ENCODE measurements around the gene ZFAND6.

DNA sequence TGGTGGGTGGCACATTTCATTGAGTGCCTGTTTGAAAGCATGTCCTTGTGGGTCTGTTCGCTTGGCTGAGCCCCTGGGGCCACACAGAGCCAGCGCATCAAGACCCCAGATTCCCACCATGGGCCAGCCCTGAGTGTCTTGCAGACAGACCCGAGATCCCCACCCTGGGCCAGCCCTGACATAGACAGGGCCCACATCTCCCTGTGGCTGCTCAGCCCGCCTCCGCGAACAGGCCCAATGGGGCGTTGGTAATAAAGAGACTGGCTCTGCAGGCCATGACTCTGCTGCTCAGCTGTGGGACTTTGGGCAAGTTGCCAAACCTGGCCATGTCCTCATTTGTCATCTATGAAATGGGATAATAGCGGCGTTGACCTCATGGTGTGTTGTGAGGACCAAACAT is 116.0 kb downstream of the ZFAND6 start:
- TF ChIP-seq, protein P1, sequence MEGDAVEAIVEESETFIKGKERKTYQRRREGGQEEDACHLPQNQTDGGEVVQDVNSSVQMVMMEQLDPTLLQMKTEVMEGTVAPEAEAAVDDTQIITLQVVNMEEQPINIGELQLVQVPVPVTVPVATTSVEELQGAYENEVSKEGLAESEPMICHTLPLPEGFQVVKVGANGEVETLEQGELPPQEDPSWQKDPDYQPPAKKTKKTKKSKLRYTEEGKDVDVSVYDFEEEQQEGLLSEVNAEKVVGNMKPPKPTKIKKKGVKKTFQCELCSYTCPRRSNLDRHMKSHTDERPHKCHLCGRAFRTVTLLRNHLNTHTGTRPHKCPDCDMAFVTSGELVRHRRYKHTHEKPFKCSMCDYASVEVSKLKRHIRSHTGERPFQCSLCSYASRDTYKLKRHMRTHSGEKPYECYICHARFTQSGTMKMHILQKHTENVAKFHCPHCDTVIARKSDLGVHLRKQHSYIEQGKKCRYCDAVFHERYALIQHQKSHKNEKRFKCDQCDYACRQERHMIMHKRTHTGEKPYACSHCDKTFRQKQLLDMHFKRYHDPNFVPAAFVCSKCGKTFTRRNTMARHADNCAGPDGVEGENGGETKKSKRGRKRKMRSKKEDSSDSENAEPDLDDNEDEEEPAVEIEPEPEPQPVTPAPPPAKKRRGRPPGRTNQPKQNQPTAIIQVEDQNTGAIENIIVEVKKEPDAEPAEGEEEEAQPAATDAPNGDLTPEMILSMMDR (IDR thresholded peaks at IDR 0.05): no peak
- TF ChIP-seq POLR2A (IDR thresholded peaks at IDR 0.05): no peak

Data from ovary (tissue), 3 donors.